ENCODE data around the gene MIB2.

- TF ChIP-seq, protein P1, sequence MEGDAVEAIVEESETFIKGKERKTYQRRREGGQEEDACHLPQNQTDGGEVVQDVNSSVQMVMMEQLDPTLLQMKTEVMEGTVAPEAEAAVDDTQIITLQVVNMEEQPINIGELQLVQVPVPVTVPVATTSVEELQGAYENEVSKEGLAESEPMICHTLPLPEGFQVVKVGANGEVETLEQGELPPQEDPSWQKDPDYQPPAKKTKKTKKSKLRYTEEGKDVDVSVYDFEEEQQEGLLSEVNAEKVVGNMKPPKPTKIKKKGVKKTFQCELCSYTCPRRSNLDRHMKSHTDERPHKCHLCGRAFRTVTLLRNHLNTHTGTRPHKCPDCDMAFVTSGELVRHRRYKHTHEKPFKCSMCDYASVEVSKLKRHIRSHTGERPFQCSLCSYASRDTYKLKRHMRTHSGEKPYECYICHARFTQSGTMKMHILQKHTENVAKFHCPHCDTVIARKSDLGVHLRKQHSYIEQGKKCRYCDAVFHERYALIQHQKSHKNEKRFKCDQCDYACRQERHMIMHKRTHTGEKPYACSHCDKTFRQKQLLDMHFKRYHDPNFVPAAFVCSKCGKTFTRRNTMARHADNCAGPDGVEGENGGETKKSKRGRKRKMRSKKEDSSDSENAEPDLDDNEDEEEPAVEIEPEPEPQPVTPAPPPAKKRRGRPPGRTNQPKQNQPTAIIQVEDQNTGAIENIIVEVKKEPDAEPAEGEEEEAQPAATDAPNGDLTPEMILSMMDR (IDR thresholded peaks at IDR 0.05): no peak
- TF ChIP-seq POLR2A (IDR thresholded peaks at IDR 0.05): no peak
These were observed 16.6 kb upstream of the MIB2 start for GRCh38 chr1:1598720-1599029.

All from esophagus squamous epithelium (tissue), 4 donors.